NCI-H1694 treated with DMSO at 0.1 percent for 48 hours (cell line): ENCODE data around the gene ITM2B.

ENCODE experiments used
- DNase-seq: peaks from one replicate; lab custom pipeline; 2025; lab: John Stamatoyannopoulos, UW

The ITM2B gene

GRCh38 chr13:48258430-48258829 lies 25.4 kb downstream of the ITM2B start:
- DNase-seq: no peak

- no peak for DNase-seq
These were observed 28.0 kb downstream of the ITM2B start for GRCh38 chr13:48260970-48261369.

GRCh38 chr13:48263196-48263595 lies 30.2 kb downstream of the ITM2B start:
- DNase-seq: no peak

GRCh38 chr13:48264058-48264457 lies 31.1 kb downstream of the ITM2B start:
- DNase-seq: no peak

- no peak for DNase-seq
These were observed 32.3 kb downstream of the ITM2B start for GRCh38 chr13:48265217-48265815.

- no peak for DNase-seq
These were observed 33.1 kb downstream of the ITM2B start for GRCh38 chr13:48266150-48266549.

- DNase-seq: no peak
These were observed 34.0 kb downstream of the ITM2B start for GRCh38 chr13:48266701-48267639.

- no peak for DNase-seq
These were observed 35.0 kb downstream of the ITM2B start for GRCh38 chr13:48268019-48268418.

GRCh38 chr13:48273346-48273745 lies 40.3 kb downstream of the ITM2B start:
- DNase-seq: no peak

- no peak for DNase-seq
These were observed 42.5 kb downstream of the ITM2B start for GRCh38 chr13:48275507-48275906.

GRCh38 chr13:48278806-48279205 lies 45.8 kb downstream of the ITM2B start:
- no peak for DNase-seq

- no peak for DNase-seq
These were observed 48.5 kb downstream of the ITM2B start for GRCh38 chr13:48281556-48281955.

- no peak for DNase-seq
These were observed 58.7 kb downstream of the ITM2B start for GRCh38 chr13:48291730-48292129.

GRCh38 chr13:48292650-48293049 lies 59.6 kb downstream of the ITM2B start:
- DNase-seq: no peak

- DNase-seq: no peak
These were observed 61.6 kb downstream of the ITM2B start for GRCh38 chr13:48294653-48295052.

- DNase-seq: no peak
These were observed 62.3 kb downstream of the ITM2B start for GRCh38 chr13:48295271-48295670.

- DNase-seq: no peak
These were observed 63.5 kb downstream of the ITM2B start for GRCh38 chr13:48296528-48296927.

GRCh38 chr13:48297131-48297786 lies 64.3 kb downstream of the ITM2B start:
- no peak for DNase-seq

- no peak for DNase-seq
These were observed 66.6 kb downstream of the ITM2B start for GRCh38 chr13:48299591-48299990.

GRCh38 chr13:48302871-48303358 lies 69.9 kb downstream of the ITM2B start:
- DNase-seq: peak; percentile 60

- peak; percentile 60 for DNase-seq
These were observed 70.5 kb downstream of the ITM2B start, which contains the start of gene RB1 for GRCh38 chr13:48303359-48304142. RB1 (plus strand) TSS chr13:48303751; CDS start chr13:48303913, 162 bp downstream.
